Fibroblast of lung (primary cell): Measurements from ENCODE around the gene SEMA4C. TPM values are rescaled to one million over a fixed set of nuclear protein-coding genes. Genes with fewer than 3 reads are reported as not detected.

Source experiments
- DNase-seq, 2 donors: peaks; one replicate each; pipeline versions ENCODE4 v3.0.0 to v3.0.0-alpha.2; 2010; ENCODE audit warnings: low read depth in 2 of 2
- H2AFZ ChIP-seq: 2 replicates; pipeline ENCODE4 v1.5.1; 2012; ENCODE audit warnings: low read length, control low read depth, inconsistent platforms
- H3K27ac ChIP-seq: 2 replicates; pipeline ENCODE4 v1.5.1; 2011; ENCODE audit warnings: low read length, control low read depth; ENCODE audit not compliant: insufficient read depth
- H3K27me3 ChIP-seq: 2 replicates; pipeline ENCODE4 v1.5.1; 2011; ENCODE audit warnings: mild to moderate bottlenecking, low read length; ENCODE audit not compliant: control insufficient read depth, insufficient read depth
- H3K36me3 ChIP-seq: 2 replicates; pipeline ENCODE4 v1.5.1; 2011; ENCODE audit warnings: low read length; ENCODE audit not compliant: control insufficient read depth, insufficient read depth
- H3K4me1 ChIP-seq: 2 replicates; pipeline ENCODE4 v1.5.1; 2011; ENCODE audit warnings: low read length; ENCODE audit not compliant: control insufficient read depth, insufficient read depth; ENCODE audit errors: extremely low read depth
- H3K4me2 ChIP-seq: 2 replicates; pipeline ENCODE4 v1.5.1; 2011; ENCODE audit warnings: low read length, control low read depth; ENCODE audit not compliant: insufficient read depth; ENCODE audit errors: extremely low read depth
- H3K4me3 ChIP-seq, 4 experiments: fragments of 200-600 bp in 1 of 4; sonication (generic) in 1 of 4; replicated peaks in 1 of 4; 2 replicates each; pipeline ENCODE4 v1.5.1; 2011 to 2016; ENCODE audit warnings: low read length in 4 of 4, low read depth in 3 of 4, mild to moderate bottlenecking in 3 of 4, control low read depth in 2 of 4, inconsistent platforms in 1 of 4, mixed read lengths in 1 of 4; ENCODE audit not compliant: insufficient read depth in 1 of 4; ENCODE audit errors: control extremely low read depth in 1 of 4
- H3K79me2 ChIP-seq: 2 replicates; pipeline ENCODE4 v1.5.1; 2012; ENCODE audit warnings: mild to moderate bottlenecking, low read length, inconsistent platforms; ENCODE audit not compliant: control insufficient read depth, insufficient read depth
- H3K9ac ChIP-seq: 2 replicates; pipeline ENCODE4 v1.5.1; 2011; ENCODE audit warnings: mild to moderate bottlenecking, low read length, control low read depth; ENCODE audit not compliant: insufficient read depth
- H3K9me3 ChIP-seq: 2 replicates; pipeline ENCODE4 v1.5.1; 2012; ENCODE audit warnings: low read depth, low read length; ENCODE audit not compliant: control insufficient read depth, insufficient read depth
- H4K20me1 ChIP-seq: 2 replicates; pipeline ENCODE4 v1.5.1; 2011; ENCODE audit warnings: low read length; ENCODE audit not compliant: control insufficient read depth, insufficient read depth; ENCODE audit errors: extremely low read depth
- CTCF ChIP-seq, 2 donors: IDR thresholded peaks in 1 of 2; conservative IDR thresholded peaks in 1 of 2; 1 replicate in 1 of 2; 2 replicates in 1 of 2; pipeline ENCODE4 v1.5.1; 2011 to 2012; ENCODE audit warnings: low read length in 2 of 2, control low read depth in 1 of 2, inconsistent platforms in 1 of 2, low read depth in 1 of 2, mild to moderate bottlenecking in 1 of 2
- EZH2 ChIP-seq: IDR thresholded peaks from 2 replicates; pipeline ENCODE4 v1.5.1; 2012; ENCODE audit warnings: low read length, control low read depth, mild to moderate bottlenecking; ENCODE audit errors: missing control alignments
- polyA plus RNA-seq, 2 donors: library from polyadenylated mRNA; depleted of rRNA in 1 of 2; stranded (reverse) in 1 of 2; unstranded in 1 of 2; fragments of >200 nt; gene quantifications; 2 replicates each; pipeline ENCODE4 v1.2.1, GENCODE V29; 2011 to 2012; ENCODE audit warnings: missing spikeins in 1 of 2
- total RNA-seq: library from RNA; depleted of rRNA; stranded (reverse); fragments of >200 nt; gene quantifications from 2 replicates; pipeline ENCODE4 v1.2.1, GENCODE V29; 2014

SEMA4C gene
- total and polyA plus RNA-seq, 2 donors (not counting 1 experiment from before 2014, with no cell fraction given) = 12.7 to 17.5 TPM

- no peaks in the 10 kb centered on the region for H3K79me2 ChIP-seq
- H2AFZ ChIP-seq = no peak overlapping the region
- H3K27ac ChIP-seq = no peak overlapping the region
- H3K9ac ChIP-seq = no peak overlapping the region
- no peaks in the 10 kb centered on the region for H3K4me1 ChIP-seq
- H3K9me3 ChIP-seq = no peaks in the 10 kb centered on the region
- H3K27me3 ChIP-seq = peaks cover 12% of the 10 kb centered on the region
- H3K4me2 ChIP-seq = no peak overlapping the region
- no peak for DNase-seq
- no peaks in the 10 kb centered on the region for H3K36me3 ChIP-seq
- no peak overlapping the region for H3K4me3 ChIP-seq
- TF ChIP-seq EZH2 (no peak), CTCF (conservative IDR thresholded peaks at IDR 0.05 in 1 of 2, IDR thresholded peaks at IDR 0.05 in 1 of 2; ENCODE audit: low read depth in 1 of 2, low read length in 2 of 2) (no peak)
- no peaks in the 10 kb centered on the region for H4K20me1 ChIP-seq
Measured at GRCh38 chr2:96884299-96885094, 14.6 kb upstream of the SEMA4C start.

DNA sequence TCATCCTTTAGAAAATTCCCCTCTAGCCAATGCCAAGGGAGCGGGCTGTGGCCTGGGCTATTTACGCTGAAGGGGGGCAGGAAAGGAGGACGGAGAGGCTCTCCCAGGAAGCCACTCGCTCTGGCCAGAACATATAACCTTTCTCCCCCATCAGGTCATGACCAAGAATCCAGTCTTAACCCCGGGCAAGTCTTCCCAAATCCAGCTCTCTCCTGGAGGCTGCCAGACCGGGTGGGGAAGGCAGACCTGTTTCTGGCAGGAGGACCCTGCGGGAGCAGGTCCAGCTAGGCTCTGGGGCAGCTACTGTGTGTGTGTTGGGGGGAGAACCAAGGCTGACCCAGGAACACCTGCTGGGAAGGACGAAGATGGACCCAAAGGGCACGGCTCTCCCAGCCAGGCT is 13.4 kb upstream of the SEMA4C start:
- no peak overlapping the region for H3K9ac ChIP-seq

DNA sequence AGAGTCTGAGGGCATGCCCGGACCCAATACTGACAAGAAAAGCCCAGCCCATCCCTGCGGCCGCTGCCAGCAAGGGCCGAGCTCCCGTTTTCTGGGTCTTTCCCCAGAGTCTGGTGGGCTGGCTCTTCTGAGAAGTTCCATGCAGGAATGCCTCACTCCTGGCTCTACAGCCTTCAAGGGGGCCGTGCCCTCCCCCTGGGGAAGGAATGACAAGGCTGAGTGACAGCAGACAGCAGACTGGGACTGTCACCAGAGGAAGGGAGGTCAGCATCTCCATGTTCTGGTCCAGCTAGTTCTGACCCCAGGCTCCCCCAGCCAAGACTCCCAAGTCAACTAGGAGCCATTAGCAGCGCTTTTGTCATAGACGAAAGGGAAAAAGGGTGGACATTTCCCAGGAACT is 13.0 kb upstream of the SEMA4C start:
- no peak overlapping the region for H3K4me2 ChIP-seq
- H3K36me3 ChIP-seq = no peaks in the 10 kb centered on the region
- H3K79me2 ChIP-seq = no peaks in the 10 kb centered on the region
- H3K4me3 ChIP-seq = no peak overlapping the region
- H3K9me3 ChIP-seq = no peaks in the 10 kb centered on the region
- peaks cover 12% of the 10 kb centered on the region for H3K27me3 ChIP-seq
- no peaks in the 10 kb centered on the region for H3K4me1 ChIP-seq
- H4K20me1 ChIP-seq = no peaks in the 10 kb centered on the region
- no peak overlapping the region for H2AFZ ChIP-seq
- TF ChIP-seq EZH2 (no peak), CTCF (conservative IDR thresholded peaks at IDR 0.05 in 1 of 2, IDR thresholded peaks at IDR 0.05 in 1 of 2; ENCODE audit: low read depth in 1 of 2, low read length in 2 of 2) (no peak)
- no peak for DNase-seq
- no peak overlapping the region for H3K9ac ChIP-seq
- no peak overlapping the region for H3K27ac ChIP-seq

More for the DNA sequence above, 13.4 kb upstream of the SEMA4C start:
- H3K36me3 ChIP-seq = no peaks in the 10 kb centered on the region
- H4K20me1 ChIP-seq = no peaks in the 10 kb centered on the region
- no peak overlapping the region for H3K4me3 ChIP-seq
- H3K4me2 ChIP-seq = no peak overlapping the region
- no peak for DNase-seq
- TF ChIP-seq CTCF (conservative IDR thresholded peaks at IDR 0.05 in 1 of 2, IDR thresholded peaks at IDR 0.05 in 1 of 2; ENCODE audit: low read depth in 1 of 2, low read length in 2 of 2) (no peak), EZH2 (no peak)
- H3K27me3 ChIP-seq = peaks cover 12% of the 10 kb centered on the region
- H3K4me1 ChIP-seq = no peaks in the 10 kb centered on the region
- H3K27ac ChIP-seq = no peak overlapping the region
- no peak overlapping the region for H2AFZ ChIP-seq
- no peaks in the 10 kb centered on the region for H3K79me2 ChIP-seq
- H3K9me3 ChIP-seq = no peaks in the 10 kb centered on the region
